ENCODE data around the gene ZP4.
"Not testable (repeated sequence)": the region's sequence is repeated elsewhere in the genome, so short reads cannot be mapped to it uniquely, and the experiment has no call there.

Gene ZP4

GRCh38 chr1:237877631-237878030 lies 13.1 kb downstream of the ZP4 start:
- no peak for DNase-seq

- DNase-seq: no peak
Measured at GRCh38 chr1:237875291-237875690, 15.4 kb downstream of the ZP4 start.

- DNase-seq: no peak
Measured at GRCh38 chr1:237873487-237874211, 17.1 kb downstream of the ZP4 start.

- DNase-seq: no peak
Measured at GRCh38 chr1:237868817-237869600, 21.7 kb downstream of the ZP4 start.

GRCh38 chr1:237867380-237867888 lies 23.3 kb downstream of the ZP4 start:
- DNase-seq: no peak

- DNase-seq: peak in 48 of 56 donors; percentile 6 to 81 (median 40)
Measured at GRCh38 chr1:237864338-237865244, 26.1 kb downstream of the ZP4 start.

- no peak for DNase-seq
Measured at GRCh38 chr1:237863234-237863633, 27.5 kb downstream of the ZP4 start.

GRCh38 chr1:237861944-237862343 lies 28.8 kb downstream of the ZP4 start:
- no peak for DNase-seq

- DNase-seq: no peak
Measured at GRCh38 chr1:237858992-237859391, 31.7 kb downstream of the ZP4 start.

GRCh38 chr1:237857455-237857854 lies 33.3 kb downstream of the ZP4 start:
- DNase-seq: no peak

GRCh38 chr1:237852342-237852741 lies 38.4 kb downstream of the ZP4 start:
- no peak for DNase-seq

- DNase-seq: peak in 33 of 56 donors; percentile 2 to 73 (median 19)
Measured at GRCh38 chr1:237851210-237851845, 39.4 kb downstream of the ZP4 start.

- DNase-seq: not testable (repeated sequence)
Measured at GRCh38 chr1:237843516-237843915, 47.2 kb downstream of the ZP4 start.

- no peak for DNase-seq
Measured at GRCh38 chr1:237841485-237841884, 49.2 kb downstream of the ZP4 start.

- DNase-seq: no peak
Measured at GRCh38 chr1:237838904-237839534, 51.7 kb downstream of the ZP4 start.

GRCh38 chr1:237838320-237838719 lies 52.4 kb downstream of the ZP4 start:
- no peak for DNase-seq

GRCh38 chr1:237834461-237834860 lies 56.3 kb downstream of the ZP4 start:
- DNase-seq: no peak

- DNase-seq: no peak
Measured at GRCh38 chr1:237834048-237834447, 56.7 kb downstream of the ZP4 start.

GRCh38 chr1:237832858-237833257 lies 57.9 kb downstream of the ZP4 start:
- peak in 2 of 56 donors; percentile 2 to 9 for DNase-seq
